ENCODE measurements around the gene SLC31A1.

GRCh38 chr9:113301548-113301947 is 80.2 kb downstream of the SLC31A1 start:
- TF ChIP-seq CTCF (IDR thresholded peaks at IDR 0.05) = no peak
- TF ChIP-seq POLR2A (IDR thresholded peaks at IDR 0.05) = no peak
